Activated naive CD8-positive, alpha-beta T cell treated with anti-CD3 and anti-CD28 coated beads, Interleukin-2, amount 50 U/mL, for 24 hours (primary cell): ENCODE results near the gene KIAA0319L.
"Not testable (repeated sequence)": the region's sequence is repeated elsewhere in the genome, so short reads cannot be mapped to it uniquely, and the experiment has no call there.

Source experiments
- ATAC-seq: fragments of 150-1000 bp; cut with Tn5 transposase; one replicate; pipeline ENCODE4 v1.10.0; 2021
- DNase-seq: peaks from one replicate; pipeline ENCODE4 v3.0.0; 2021
- H3K27ac Mint-ChIP-seq: one replicate; pipeline ENCODE4 v1.8.0; 2021; ENCODE audit warnings: mild to moderate bottlenecking, mixed read lengths
- H3K27me3 Mint-ChIP-seq: one replicate; pipeline ENCODE4 v1.8.0; 2021; ENCODE audit warnings: mixed read lengths
- H3K36me3 Mint-ChIP-seq: one replicate; pipeline ENCODE4 v1.8.0; 2021; ENCODE audit warnings: low read depth, mixed read lengths
- H3K4me1 Mint-ChIP-seq: one replicate; pipeline ENCODE4 v1.8.0; 2021; ENCODE audit warnings: mixed read lengths
- H3K4me3 Mint-ChIP-seq: one replicate; pipeline ENCODE4 v1.8.0; 2021; ENCODE audit warnings: mild to moderate bottlenecking, moderate library complexity, mixed read lengths
- H3K9me3 Mint-ChIP-seq: one replicate; pipeline ENCODE4 v1.8.0; 2021; ENCODE audit warnings: mixed read lengths

KIAA0319L gene

DNA sequence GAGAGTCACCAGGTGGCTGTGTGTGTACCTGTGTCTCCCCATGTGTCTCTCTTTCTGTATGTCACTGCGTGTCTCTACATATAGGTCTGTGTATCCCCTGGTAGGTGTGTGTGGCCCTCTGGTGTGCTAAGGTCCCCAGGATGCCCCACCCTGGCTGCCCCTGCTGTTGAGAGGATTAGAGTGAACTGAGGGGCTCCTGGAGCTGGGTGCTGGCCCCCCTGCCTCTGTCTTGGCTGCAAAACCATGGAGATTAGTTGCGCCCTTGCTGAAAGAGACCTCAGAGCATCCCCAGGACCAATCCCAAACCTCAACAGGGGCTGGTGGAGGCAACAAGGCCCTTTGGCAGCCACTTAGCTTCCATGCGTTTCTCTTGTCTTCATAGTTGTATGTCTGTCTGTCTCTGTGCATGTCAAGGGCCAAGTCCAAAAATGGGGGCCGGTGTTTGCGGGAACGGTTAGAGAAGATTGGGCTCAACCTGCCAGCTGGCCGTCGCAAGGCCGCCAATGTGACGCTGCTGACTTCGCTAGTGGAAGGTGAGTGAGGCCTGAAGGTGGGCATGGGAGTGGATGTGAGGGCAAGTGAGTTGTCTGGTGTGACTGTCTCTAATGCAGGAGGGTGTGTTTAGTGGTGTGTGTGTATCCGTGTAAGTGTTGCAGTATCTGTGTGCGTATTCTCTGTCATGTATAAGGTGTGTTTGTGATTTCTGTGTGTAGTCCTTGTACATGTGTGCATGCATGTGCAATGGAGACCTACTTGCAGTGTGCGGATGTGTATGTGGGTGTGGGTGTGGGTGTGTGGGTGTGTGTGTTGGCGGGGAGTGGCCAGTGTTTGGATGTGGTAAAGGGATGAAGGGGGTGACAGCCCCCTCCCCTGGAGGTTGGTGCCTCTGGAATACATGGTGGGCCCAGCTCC is 32.6 kb upstream of the KIAA0319L start:
- Mint-ChIP-seq H3K4me1 (peaks cover 7% of the 10 kb centered on the region), H3K9me3 (no peaks in the 10 kb centered on the region), H3K36me3 (peaks cover 5% of the 10 kb centered on the region), H3K4me3 (no peak overlapping the region), H3K27me3 (no peaks in the 10 kb centered on the region), H3K27ac (no peak overlapping the region)
- DNase-seq, result no peak
- ATAC-seq, result no peak

DNA sequence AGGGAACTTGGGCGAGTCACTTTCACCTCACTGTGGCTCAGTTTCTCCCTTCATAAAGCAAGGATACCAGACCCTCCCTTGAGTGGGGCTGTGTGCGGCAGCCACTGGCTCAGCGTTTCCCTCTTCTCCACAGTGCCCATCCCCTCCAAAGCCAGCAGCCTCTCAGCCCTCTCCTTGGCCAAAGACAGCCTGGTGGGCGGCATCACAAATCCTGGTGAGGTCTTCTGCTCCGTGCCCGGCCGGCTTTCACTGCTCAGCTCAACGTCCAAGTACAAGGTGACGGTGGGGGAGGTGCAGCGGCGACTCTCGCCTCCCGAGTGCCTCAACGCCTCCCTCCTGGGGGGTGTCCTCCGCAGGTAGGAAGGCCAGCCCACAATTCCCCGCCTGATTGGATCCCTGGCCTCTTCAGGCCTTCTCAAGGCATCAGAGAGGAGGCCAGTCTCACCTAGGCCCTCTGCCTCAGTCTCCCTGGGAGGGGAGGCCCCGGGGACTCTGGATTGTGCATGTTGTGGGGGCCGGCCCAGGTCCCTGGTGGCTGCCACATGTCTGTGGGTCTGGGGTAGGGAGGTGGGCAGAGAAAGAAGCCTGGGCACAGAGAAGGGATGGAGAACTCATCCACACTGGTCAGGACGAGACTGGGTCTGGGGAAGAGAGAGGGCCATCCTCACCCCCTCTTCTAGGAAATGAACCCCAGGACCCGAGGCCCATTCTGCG is 31.2 kb upstream of the KIAA0319L start:
- Mint-ChIP-seq H3K27ac (no peak overlapping the region), H3K36me3 (peaks cover 5% of the 10 kb centered on the region), H3K9me3 (no peaks in the 10 kb centered on the region), H3K4me3 (no peak overlapping the region), H3K27me3 (no peaks in the 10 kb centered on the region), H3K4me1 (peaks cover 4% of the 10 kb centered on the region)
- DNase-seq (no peak), ATAC-seq (no peak)

DNA sequence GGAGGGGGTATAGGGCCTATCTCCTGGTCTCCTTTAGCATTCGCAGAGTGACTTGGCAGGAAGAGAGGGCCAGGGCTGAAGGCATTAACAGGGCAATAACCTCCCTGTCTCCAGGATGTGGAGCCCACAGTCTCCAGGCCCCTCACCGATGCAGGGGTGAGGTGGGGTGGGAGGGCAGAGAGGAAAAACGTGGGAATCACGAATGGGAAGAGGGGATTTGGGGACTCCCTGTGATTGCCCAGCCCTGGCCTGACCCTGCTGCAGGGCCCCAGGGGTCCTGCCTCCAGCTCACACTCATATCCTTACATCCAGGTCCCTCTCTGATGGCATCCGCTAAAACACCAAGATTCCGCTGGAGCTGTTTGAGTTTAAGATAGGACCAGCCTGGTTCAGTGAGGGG is 30.5 kb upstream of the KIAA0319L start:
- no peaks in the 10 kb centered on the region for H3K9me3 Mint-ChIP-seq
- H3K27me3 Mint-ChIP-seq, result no peaks in the 10 kb centered on the region
- no peak overlapping the region for H3K27ac Mint-ChIP-seq

DNA sequence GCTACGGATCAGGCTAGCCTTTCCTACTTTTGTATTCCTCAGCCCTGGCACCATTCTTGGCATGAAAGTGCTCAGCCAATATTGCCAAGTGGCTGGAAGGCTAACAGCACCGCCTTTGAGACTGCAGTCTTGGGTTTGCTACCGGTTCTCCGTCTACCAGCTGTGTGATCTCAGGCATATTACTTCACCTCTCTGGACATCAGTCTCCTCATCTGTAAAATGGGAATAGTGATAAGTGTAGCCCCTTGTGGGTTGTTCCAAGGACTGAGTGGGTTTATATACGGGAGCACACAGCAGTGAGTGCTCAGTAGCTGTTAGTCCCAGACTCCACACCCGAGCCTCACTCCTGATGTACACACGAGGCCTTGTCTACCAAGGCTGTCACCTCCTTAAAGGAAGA is 29.6 kb upstream of the KIAA0319L start:
- no peak for DNase-seq
- peaks cover 5% of the 10 kb centered on the region for H3K36me3 Mint-ChIP-seq
- no peaks in the 10 kb centered on the region for H3K9me3 Mint-ChIP-seq
- H3K4me1 Mint-ChIP-seq, result no peaks in the 10 kb centered on the region
- H3K27me3 Mint-ChIP-seq, result no peaks in the 10 kb centered on the region
- ATAC-seq, result no peak
- no peak overlapping the region for H3K4me3 Mint-ChIP-seq
- H3K27ac Mint-ChIP-seq, result no peak overlapping the region

More for the DNA sequence above, 30.5 kb upstream of the KIAA0319L start:
- Mint-ChIP-seq H3K4me3 (no peak overlapping the region), H3K36me3 (peaks cover 5% of the 10 kb centered on the region), H3K4me1 (no peaks in the 10 kb centered on the region)
- DNase-seq (no peak), ATAC-seq (no peak)

DNA sequence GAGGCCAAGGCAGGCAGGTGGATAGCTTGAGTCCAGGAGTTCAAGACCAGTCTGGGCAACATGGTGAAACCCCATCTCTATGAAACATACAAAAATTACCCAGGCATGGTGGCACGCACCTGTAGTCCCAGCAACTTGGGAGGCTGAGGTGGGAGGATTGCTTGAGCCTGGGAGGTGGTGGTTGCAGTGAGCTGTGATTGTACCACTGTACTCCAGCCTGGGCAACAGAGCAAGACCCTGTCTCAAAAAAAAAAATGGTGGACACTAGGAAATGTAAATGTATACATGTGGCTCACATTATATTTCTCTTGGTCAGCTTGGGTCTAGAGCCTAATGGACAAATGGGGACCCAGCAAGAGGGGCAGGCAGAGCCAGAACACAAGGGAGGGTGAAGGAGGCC is 28.6 kb upstream of the KIAA0319L start:
- not testable (repeated sequence) for H3K4me1 Mint-ChIP-seq, H3K27me3 Mint-ChIP-seq, ATAC-seq, H3K9me3 Mint-ChIP-seq, H3K4me3 Mint-ChIP-seq, DNase-seq, H3K36me3 Mint-ChIP-seq, H3K27ac Mint-ChIP-seq

DNA sequence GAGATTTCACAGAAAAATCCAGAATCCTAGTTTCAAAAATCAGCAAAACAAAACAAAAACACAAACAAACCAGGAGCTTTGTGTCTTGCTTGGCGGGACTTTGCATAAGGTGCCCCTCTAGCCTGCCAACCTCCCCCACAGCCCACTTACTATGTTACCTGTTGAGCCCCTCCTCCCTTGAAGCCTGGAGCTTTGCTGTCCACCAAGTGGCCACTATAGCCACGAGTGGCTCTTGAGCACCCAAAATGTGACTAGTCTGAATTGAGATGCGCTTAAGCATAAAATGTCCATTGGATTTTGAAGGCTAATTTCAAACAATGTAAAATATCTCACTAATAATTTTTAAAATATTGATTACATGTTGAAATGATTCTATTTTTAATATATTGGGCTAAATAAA is 28.1 kb upstream of the KIAA0319L start:
- no peak overlapping the region for H3K27ac Mint-ChIP-seq
- no peak overlapping the region for H3K4me3 Mint-ChIP-seq
- DNase-seq, result no peak
- H3K36me3 Mint-ChIP-seq, result peaks cover 2% of the 10 kb centered on the region
- no peaks in the 10 kb centered on the region for H3K9me3 Mint-ChIP-seq
- no peaks in the 10 kb centered on the region for H3K4me1 Mint-ChIP-seq
- ATAC-seq, result no peak
- H3K27me3 Mint-ChIP-seq, result no peaks in the 10 kb centered on the region

DNA sequence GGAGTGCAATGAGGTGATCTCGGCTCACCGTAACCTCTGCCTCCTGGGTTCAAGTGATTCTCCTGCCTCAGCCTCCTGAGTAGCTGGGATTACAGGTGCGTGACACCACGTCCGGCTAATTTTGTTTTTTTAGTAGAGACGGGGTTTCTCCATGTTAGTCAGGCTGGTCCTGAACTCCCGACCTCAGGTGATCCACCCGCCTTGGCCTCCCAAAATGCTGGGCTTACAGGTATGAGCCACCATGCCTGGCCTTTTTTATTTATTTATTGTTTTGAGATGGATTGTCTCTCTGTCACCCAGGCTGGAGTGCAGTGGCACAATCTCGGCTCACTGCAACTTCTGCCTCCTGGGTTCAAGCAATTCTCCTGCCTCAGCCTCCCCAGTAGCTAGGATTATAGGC is 24.4 kb upstream of the KIAA0319L start:
- not testable (repeated sequence) for H3K9me3 Mint-ChIP-seq, H3K4me3 Mint-ChIP-seq, H3K36me3 Mint-ChIP-seq, H3K27ac Mint-ChIP-seq, DNase-seq, ATAC-seq, H3K27me3 Mint-ChIP-seq
- H3K4me1 Mint-ChIP-seq, result peaks cover 13% of the 10 kb centered on the region

DNA sequence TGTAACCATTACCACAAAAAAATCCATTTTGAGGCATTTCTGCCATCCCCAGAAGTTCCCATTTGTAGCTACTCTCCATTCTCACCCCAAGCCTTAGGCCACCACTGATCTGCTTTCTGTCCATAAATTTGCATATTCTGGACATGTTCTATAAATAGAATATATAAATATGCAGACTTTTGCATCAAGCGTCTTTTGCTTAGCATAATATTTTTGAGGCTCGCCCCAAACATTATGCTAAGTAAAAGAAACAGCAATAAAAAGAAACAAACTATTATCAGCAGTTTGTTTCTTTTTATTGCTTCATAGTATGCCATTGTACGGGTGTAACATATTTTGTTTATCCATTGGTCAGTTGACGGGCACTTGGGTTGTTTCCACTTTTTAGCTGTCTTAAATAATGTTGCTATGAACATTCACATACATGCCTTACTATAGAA is 23.8 kb upstream of the KIAA0319L start:
- Mint-ChIP-seq H3K4me1 (peaks cover 19% of the 10 kb centered on the region), H3K27me3 (peaks cover 2% of the 10 kb centered on the region), H3K36me3 (no peaks in the 10 kb centered on the region), H3K9me3 (no peaks in the 10 kb centered on the region), H3K4me3 (no peak overlapping the region), H3K27ac (no peak overlapping the region)
- DNase-seq (no peak), ATAC-seq (no peak)

DNA sequence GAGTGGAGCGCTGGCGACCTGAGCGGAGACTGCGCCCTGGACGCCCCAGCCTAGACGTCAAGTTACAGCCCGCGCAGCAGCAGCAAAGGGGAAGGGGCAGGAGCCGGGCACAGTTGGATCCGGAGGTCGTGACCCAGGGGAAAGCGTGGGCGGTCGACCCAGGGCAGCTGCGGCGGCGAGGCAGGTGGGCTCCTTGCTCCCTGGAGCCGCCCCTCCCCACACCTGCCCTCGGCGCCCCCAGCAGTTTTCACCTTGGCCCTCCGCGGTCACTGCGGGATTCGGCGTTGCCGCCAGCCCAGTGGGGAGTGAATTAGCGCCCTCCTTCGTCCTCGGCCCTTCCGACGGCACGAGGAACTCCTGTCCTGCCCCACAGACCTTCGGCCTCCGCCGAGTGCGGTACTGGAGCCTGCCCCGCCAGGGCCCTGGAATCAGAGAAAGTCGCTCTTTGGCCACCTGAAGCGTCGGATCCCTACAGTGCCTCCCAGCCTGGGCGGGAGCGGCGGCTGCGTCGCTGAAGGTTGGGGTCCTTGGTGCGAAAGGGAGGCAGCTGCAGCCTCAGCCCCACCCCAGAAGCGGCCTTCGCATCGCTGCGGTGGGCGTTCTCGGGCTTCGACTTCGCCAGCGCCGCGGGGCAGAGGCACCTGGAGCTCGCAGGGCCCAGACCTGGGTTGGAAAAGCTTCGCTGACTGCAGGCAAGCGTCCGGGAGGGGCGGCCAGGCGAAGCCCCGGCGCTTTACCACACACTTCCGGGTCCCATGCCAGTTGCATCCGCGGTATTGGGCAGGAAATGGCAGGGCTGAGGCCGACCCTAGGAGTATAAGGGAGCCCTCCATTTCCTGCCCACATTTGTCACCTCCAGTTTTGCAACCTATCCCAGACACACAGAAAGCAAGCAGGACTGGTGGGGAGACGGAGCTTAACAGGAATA is 20.1 kb upstream of the KIAA0319L start:
- Mint-ChIP-seq H3K36me3 (no peaks in the 10 kb centered on the region), H3K27me3 (peaks cover 2% of the 10 kb centered on the region), H3K9me3 (no peaks in the 10 kb centered on the region), H3K4me1 (peaks cover 21% of the 10 kb centered on the region), H3K27ac (peak overlapping the region; percentile 81), H3K4me3 (peak overlapping the region; percentile 84)
- peak; percentile 81 for ATAC-seq
- DNase-seq, result peak; percentile 69

DNA sequence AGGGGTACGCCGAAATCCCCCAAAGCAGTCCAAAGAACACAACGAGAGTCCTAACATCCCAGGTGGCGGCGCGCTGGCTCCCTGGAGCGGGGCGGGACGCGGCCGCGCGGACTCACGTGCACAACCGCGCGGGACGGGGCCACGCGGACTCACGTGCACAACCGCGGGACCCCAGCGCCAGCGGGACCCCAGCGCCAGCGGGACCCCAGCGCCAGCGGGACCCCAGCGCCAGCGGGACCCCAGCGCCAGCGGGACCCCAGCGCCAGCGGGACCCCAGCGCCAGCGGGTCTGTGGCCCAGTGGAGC is 19.5 kb upstream of the KIAA0319L start:
- DNase-seq, H3K27me3 Mint-ChIP-seq, ATAC-seq, H3K9me3 Mint-ChIP-seq, H3K36me3 Mint-ChIP-seq: not testable (repeated sequence)
- Mint-ChIP-seq H3K27ac (peak overlapping the region; percentile 60), H3K4me1 (peaks cover 21% of the 10 kb centered on the region), H3K4me3 (peak overlapping the region; percentile 84)

DNA sequence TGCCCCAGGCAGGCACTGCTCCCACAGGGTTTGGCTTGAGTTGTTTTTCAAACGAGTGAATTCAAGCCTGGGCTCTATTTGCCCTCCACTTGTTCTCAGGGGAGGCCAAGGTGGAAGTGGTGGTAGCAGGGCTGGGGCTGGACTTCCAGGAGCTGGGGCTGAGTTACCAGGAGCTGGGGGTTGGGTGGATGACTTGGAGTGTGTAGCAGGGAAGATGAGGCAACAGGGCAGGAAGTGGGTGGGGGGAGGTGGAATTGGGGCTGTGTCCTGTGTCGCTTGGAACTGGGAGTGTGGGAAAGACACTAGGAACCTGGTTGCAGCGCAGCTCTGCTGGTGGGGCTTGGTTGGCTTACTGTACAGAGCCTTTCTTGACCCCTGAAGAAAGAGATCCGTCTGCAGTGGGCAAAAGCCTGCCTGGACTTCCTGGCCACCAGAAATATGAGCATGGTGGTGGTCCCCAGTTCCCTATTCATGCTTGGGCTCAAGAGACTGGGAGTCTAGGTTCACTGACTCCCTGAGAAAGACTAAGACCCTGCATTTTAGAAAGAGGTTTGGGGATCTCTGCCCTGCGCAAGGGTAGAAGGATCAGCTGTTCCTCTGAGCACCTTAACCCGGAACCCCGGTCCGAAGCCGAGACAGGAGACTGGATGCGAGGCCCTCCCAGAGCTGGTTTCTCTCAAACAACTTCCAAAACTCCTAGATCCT is 19.0 kb upstream of the KIAA0319L start:
- H3K4me3 Mint-ChIP-seq, result peak overlapping the region; percentile 51
- H3K27me3 Mint-ChIP-seq, result peaks cover 2% of the 10 kb centered on the region
- DNase-seq (no peak), ATAC-seq (no peak)
- no peaks in the 10 kb centered on the region for H3K9me3 Mint-ChIP-seq
- H3K4me1 Mint-ChIP-seq, result peaks cover 21% of the 10 kb centered on the region
- no peaks in the 10 kb centered on the region for H3K36me3 Mint-ChIP-seq
- peak overlapping the region; percentile 60 for H3K27ac Mint-ChIP-seq

DNA sequence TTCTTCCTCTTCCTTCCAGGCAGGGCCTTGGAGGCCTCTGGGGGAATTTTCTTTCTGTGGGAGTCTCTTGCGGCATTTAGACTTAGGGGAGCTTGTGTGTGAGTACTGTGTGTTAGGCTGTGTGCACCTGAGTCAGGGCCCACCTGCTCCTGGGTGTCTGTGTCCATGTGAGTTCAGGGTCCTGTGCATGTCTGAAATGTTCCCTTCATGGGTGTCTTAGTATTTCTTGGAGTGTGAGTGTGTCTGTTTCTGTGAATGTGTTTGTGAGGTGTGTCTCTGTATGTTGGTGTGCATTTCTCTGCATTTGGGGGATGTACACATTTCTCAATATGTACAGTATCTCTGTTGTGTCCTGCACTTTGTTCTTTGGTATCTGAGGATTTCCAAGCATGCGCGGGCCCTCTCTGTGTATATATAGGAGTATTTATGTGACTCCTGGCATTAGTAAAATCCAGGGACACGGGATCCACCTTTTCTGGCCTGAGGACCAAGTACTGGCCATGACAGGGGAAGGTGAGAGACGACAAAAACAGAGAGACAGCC is 18.3 kb upstream of the KIAA0319L start:
- DNase-seq (no peak), ATAC-seq (no peak)
- Mint-ChIP-seq H3K27me3 (peaks cover 2% of the 10 kb centered on the region), H3K4me3 (no peak overlapping the region), H3K9me3 (no peaks in the 10 kb centered on the region), H3K36me3 (no peaks in the 10 kb centered on the region), H3K4me1 (peaks cover 21% of the 10 kb centered on the region), H3K27ac (no peak overlapping the region)

DNA sequence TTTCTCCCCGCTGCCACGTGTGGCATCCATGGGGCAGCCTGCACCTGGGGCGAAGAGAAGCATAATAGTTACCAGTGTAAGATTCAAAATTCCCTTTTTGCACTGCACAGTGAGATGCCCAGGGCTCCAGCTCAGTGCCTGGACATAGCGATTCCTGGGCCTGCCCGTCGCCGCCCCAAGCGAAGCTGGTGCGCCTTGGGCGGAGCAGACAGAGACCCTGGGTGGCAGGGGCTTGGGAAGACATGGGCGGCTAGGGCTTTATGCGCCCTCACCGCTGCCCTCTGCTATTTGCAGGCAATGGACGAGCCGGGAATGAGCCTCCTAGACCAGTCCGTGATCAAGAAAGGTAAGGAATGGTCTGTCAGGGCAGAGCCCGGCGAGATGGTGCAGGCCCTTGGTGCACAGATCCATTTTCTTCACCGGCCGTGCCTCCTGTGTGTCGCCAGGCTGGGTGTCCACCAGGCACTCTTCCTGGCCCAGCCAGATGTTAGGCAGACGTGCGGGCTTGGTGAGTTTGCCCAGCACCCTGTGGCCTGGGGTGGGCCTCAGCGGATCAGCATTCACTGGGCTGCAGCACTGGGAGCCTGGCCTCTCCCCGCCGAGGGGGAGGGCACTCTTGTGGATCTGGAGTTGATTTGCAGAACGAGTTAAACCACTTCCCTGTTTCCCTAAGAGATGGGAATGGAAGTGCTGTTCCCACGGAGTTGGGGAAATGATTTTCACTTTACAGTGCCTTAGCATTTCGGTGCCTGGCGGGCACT is 17.6 kb upstream of the KIAA0319L start:
- Mint-ChIP-seq H3K27me3 (peaks cover 2% of the 10 kb centered on the region), H3K4me3 (no peak overlapping the region), H3K4me1 (peaks cover 21% of the 10 kb centered on the region), H3K27ac (no peak overlapping the region), H3K9me3 (no peaks in the 10 kb centered on the region), H3K36me3 (no peaks in the 10 kb centered on the region)
- no peak for ATAC-seq
- DNase-seq, result no peak
